Stimulated activated CD4-positive, alpha-beta T cell treated with anti-CD3 and anti-CD28 coated beads, Interleukin-12 subunit alpha, Interleukin-12 subunit beta, amount 100 ng/mL, for 48 hours (primary cell): ENCODE data around the gene TMEM200B.
"Not testable (repeated sequence)": the region's sequence is repeated elsewhere in the genome, so short reads cannot be mapped to it uniquely, and the experiment has no call there.

Experiments used
- DNase-seq, 3 donors: peaks; one replicate each; pipeline ENCODE4 v3.0.0-alpha.2; 2020; ENCODE audit warnings: low read depth in 2 of 3, low spot score in 1 of 3

Gene TMEM200B

DNA sequence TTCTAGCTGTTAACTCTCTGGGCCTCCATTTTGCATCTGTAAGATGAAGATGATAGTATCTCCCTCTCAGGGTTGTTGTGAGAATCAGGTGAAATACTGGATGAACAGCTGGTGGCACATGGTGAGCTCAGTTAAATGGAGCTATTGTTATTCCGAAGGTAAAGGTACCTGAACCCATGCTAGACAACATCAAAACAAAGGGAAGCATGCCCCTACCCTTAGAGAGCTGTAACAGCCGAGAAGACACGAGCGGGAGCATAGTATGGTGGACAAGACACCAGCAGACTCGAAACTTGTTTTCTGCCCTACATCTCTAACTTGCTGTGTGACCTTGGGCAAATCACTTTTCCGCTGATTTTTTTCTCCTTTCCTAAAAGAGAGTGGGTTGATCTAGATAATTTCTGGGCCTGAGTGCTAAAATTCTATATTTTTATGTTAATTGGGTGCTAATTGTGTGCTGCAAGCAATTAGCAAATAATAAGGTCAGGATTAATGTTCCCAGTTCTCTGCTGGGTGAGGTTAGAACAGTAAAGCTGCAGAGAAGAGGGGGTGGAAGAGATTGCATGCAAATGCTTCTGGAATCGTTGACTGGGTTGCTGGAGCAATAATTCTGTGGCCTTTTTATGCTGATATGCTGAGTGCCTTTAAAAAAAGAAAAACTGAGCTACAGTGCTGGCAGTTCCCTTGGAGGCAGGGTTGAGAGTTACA, 10.8 kb downstream of the TMEM200B start:
- DNase-seq, result no peak

DNA sequence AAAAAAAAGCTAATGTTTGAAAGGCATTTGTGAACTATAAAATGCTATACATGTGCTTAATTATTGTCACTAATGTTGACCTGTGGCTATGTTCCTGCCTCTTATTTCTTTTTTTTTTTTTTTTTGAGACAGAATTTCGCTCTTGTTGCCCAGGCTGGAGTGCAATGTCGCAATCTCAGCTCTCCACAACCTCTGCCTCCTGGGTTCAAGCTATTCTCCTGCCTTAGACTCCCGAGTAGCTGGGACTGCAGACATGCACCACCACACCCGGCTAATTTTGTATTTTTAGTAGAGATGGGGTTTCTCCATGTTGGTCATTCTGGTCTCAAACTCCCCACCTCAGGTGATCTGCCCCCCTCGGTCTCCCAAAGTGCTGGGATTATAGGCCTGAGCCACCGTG, 15.7 kb downstream of the TMEM200B start:
- not testable (repeated sequence) for DNase-seq

DNA sequence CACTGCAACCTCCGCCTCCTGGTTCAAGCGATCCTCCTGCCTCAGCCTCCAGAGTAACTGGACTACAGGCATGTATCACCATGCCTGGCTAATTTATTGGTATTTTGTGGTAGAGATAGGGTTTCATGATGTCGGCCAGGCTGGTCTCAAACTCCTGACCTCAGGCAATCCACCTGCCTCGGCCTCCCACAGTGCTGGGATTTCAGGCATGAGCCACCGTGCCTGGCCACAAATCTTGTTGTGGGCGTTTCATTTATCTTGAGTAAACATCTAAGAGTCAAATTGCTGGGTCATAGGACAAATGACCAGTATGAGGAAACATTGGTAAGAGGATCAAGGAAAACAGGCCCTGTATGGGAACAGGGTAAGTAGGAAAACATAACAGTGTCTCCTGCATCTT, 17.9 kb downstream of the TMEM200B start:
- DNase-seq, result no peak

DNA sequence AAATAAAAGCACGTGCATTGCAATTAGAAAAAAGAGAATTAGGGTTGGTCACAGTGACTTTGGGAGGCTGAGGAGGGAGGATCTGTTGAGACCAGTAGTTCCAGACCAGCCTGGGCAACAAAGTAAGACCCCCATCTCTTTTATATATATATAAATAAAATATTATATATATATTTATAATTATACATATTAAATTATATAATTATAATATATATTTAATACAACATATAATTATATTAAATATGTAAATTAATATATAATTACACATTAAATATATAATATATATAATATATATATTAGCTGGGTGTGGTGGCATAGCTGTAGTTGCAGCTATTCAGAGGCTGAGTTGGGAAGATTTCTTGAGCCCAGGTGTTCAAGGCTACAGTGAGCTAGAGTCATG, 23.2 kb downstream of the TMEM200B start:
- DNase-seq, result no peak

DNA sequence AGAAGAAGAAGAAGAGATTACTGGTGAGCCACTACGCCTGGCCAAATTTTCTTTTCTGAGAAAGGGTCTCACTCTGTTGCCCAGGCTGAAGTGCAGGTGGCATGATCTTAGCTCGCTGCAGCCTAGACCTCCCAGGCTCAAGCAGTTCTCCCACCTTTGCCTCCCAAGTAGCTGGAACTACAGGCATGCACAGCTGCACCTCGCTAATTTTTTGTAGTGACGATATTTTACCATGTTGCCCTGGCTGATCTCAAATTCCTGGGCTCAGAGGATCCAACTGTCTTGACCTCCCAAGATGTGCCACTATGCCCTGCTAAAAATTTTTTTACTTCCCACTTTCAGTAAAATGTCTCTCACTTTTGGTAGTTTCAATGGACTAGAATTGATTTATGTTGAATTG, 24.4 kb downstream of the TMEM200B start:
- no peak for DNase-seq

DNA sequence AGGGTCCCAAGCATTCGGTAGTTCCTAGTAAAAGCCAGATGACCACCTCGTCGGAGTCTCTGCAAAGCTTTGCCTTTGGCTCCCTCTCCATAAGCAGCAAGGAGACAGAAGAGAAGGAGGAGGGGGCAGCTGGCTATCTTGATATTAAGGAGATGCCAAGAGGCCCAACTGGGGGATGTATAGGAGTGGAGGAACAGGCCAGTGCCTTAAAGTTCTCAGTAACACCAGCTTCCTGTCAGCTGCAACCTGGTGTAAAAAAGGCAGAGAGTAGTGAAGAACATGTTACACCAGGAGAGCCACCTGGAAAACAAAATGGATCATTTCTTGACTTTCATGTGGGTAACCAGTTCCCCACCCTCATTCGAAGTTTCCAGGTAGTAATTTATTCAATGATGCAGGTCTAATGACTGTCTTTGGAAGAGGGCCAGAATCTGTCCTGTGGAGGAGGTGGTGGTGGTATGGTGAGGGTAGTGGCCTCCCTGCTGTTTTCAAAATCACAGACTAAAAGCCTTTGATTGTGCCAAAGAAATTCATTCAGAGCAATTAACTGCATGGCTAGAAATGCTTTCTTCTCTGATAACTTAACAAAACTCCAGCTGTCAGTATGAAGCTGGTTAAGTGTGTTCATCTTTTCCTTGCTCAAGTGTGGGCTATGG, 27.3 kb downstream of the TMEM200B start:
- DNase-seq, result no peak

DNA sequence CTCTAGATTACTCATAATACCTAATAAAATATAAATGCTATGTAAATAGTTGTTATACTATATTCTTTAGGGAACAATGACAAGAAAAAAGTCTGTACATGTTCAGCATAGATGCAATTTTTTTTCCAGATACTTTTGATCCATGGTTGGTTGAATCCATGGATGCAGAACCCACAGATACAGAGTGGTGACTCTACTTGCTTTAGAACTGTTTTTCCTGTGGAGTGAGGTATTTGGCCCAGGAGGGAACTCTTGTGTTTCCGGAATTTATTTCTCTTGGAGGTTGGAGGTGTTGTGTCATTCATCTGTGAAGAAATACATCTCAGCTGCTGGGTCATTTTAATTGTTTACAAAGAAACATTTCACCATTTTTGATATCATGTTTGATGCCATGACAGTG, 28.7 kb downstream of the TMEM200B start:
- DNase-seq, result no peak

DNA sequence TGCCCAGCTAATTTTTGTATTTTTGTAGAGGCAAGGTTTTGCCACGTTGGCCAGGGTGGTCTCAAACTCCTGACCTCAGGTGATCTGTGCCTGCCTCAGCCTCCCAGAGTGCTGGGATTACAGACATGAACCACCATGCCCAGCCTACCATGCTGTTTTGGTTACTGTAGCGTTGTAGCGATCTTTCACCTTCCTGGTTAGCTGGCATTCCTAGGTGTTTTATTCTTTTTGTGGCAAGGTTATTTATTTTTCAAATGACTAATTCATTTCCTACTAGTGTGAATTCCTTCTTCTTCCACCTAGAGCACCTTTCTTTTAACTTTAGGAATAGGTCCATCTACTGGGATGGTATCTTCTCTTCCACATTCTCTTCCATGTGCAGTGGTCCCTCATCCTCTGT, 29.3 kb downstream of the TMEM200B start:
- DNase-seq, result no peak

DNA sequence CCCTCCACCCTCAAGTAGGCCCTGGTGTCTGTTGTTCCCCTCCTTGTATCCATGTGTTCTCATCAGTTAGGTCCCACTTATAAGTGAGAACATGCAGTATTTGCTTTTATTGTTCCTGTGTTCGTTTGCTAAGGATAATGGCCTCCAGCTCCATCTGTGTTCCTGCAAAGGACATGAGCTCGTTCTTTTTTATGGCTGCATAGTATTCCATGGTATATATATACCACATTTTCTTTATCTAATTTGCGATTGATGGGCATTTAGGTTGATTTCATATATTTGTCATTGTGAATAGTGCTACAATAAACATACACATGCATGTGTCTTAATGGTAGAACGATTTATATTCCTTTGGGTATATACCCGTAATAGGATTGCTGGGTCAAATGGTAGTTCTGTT, 31.0 kb downstream of the TMEM200B start:
- DNase-seq, result not testable (repeated sequence)

DNA sequence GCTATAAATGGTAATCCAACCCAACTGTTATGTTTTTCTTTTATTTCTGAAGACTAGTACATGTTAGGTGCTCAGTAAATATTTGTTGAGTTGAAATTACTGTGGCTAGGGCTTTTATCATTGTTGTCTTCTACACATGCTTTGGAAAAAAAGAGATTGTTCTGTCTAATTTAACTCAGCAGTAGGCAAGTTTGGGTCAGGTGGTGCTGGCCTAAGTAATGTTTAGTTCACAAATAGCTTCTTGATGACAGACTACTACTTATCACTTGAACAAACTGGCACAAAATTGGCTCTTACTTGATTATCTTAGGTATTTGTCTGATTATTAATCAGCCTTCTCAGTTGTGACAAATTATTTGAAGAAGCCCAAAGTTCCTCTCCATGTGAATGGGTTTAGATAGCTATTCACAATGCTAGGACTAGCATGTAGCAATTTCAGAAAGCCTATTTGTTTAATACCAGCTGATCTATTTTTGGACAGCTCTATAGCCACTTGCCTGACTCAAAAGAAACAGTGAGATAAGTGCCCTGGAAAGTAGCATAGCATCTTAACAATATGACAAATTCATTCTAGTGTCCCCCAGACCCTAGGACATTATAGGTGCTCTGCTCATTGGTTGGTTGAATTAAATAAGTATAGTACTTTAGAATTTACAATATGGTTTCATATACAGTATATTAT, 32.6 kb downstream of the TMEM200B start:
- DNase-seq, result no peak

DNA sequence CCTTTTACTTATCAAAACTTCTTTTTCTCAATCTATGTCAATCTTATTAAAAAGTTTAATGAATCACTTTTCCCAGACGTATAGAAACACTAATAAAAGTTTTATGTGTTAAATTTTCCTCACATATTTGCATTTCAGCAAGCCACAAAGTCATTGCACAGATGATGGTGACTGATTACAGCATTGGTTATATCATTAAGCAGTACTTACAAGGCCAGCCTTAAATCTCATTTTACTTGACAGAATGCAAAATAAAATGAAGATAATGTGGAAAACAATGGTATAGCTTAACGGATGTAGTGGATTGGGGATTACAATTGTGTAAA, 39.5 kb downstream of the TMEM200B start:
- no peak for DNase-seq

DNA sequence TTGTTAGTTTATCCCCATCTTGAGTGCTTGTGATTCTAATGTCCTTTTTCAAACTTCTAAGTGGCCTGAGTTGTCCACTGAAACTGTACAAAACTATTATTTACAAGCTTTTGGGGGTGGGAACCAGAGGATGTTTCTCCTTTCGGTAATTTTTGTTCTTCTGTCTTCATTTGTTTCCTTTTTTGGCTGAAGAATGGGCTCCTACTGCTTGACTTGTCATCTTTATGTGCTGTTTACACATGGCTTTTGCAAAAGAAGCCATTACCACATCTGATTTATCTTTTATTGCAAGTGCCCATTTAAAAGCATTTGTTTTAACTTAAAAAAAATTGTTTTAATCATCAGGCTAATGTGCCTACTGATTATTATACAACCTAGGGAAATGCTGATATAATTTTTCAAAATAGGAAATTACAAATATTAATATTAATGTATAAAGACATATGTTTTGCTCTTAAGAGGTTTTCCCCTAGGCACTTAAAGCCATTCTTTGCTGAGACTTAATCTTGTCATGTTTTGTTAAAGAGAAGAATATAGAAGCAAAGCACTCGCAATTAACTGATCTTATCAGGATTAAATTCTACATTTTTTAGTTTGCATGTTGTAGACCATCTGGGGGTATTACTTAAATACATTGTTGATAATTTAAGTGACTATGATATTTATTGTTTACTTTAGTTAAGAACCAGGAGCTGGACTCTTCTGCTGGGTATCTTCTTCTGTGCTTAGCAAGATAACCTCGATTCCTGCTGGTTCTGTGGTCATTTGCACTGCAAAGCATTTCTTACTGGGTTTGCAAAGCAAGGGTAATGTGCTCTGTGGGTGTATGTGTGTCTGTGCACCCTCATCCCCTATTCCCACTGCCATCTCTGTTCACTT, 40.1 kb downstream of the TMEM200B start:
- no peak for DNase-seq

DNA sequence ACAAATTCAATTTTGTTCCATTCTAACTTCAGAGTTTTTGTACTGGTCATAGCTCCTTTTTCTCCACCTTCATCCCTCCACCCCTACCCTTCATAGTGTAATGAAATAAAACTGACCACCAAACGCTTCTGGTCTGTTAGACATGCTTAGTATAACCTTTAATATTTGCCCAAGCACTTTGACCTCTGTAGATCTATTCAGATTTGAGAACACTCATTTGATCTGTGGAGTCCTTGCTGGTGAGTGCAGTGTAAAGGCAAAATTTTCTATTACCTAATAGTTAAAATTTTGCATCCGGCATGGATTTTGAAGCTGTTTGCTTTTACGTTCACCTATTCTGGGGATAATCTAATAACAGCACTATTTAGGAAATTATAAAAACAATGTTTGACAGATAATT, 41.2 kb downstream of the TMEM200B start:
- no peak for DNase-seq

DNA sequence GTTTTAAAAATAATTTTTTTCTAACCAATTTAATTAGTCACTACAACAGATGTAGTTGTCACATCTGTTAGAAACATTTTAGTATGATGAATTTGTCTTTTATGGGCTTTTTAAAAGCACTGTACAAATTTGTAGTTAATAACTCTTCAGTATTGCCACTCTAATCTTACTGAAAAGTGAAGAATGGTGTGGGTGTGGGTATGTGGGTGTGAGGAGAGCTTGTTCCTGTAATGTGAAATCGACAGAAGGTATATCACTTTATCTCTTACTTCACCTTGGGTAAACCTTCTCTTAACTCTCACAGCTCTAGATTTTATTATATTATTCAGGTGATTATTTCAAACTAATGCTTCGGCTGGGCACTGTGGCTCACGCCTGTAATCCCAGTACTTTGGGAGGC, 42.5 kb downstream of the TMEM200B start:
- DNase-seq, result no peak

DNA sequence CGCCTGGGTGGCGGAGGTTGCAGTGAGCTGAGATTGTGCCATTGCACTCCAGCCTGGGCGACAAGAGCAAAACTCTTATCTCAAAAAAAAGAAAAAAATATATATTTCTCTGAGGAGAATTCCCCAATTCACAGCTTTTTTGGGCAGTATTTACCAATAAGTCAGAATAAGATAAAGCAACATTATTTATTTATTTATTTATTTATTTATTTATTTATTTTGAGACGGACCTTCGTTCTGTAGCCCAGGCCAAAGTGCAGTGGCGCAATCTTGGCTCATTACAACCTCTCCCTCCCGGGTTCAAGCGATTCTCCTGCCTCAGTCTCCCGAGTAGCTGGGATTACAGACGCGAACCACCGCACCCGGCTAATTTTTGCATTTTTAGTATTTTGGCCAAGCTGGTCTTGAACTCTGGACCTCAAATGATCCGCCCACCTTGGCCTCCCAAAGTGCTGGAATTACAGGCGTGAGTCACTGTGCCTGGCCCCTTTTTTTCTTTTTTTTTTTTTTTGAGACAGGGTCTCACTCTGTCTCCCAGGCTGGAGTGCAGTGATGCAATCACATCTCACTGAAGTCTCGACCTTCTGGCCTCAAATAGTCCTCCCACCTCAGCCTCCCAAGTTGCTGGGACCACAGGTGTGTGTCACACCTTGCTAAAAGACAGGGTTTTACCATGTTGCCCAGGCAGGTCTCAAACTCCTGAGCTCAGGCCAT, 43.6 kb downstream of the TMEM200B start:
- not testable (repeated sequence) for DNase-seq

DNA sequence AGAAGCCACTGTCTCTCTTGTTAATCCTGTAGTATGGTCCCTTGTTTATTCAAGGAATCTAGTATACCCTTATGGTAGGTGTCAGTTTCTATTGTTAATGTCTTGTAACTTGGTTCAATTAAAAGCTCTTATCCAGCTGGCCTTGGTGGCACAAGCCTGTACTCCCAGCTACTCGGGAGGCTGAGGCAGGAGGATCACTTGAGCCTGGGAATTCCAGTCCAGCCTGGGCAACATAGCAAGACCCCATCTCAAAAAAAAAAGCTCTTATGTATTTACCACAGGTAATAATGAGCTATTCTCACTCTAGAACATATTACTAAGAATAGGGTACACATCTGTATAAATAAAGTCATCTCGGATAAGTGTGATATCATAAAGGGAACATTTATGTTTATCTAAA, 46.5 kb downstream of the TMEM200B start:
- DNase-seq, result no peak
